KMS-11 (cell line): ENCODE data around the gene PLA2G4A.

Experiments
- H2AFZ ChIP-seq: fragments of 200-600 bp; sonication (generic); 2 replicates; pipeline ENCODE4 v1.6.1; 2016; ENCODE audit warnings: antibody characterized with exemption, mixed run types, low read depth
- H3K27ac ChIP-seq: fragments of 200-600 bp; sonication (generic); 2 replicates; pipeline ENCODE4 v1.6.1; 2016; ENCODE audit warnings: mild to moderate bottlenecking, mixed run types
- H3K27me3 ChIP-seq: fragments of 200-600 bp; sonication (generic); 2 replicates; pipeline ENCODE4 v1.6.1; 2017; ENCODE audit warnings: mild to moderate bottlenecking, low read depth, mixed run types, moderate library complexity; ENCODE audit not compliant: insufficient read depth
- H3K36me3 ChIP-seq: fragments of 200-600 bp; sonication (generic); 2 replicates; pipeline ENCODE4 v1.6.1; 2017; ENCODE audit warnings: mild to moderate bottlenecking, mixed run types; ENCODE audit not compliant: insufficient read depth
- H3K4me1 ChIP-seq: fragments of 200-600 bp; sonication (generic); 2 replicates; pipeline ENCODE4 v1.6.1; 2016; ENCODE audit warnings: mild to moderate bottlenecking, low read depth, mixed run types; ENCODE audit not compliant: poor library complexity, severe bottlenecking
- H3K4me2 ChIP-seq: fragments of 200-600 bp; sonication (generic); 2 replicates; pipeline ENCODE4 v1.7.0; 2016; ENCODE audit warnings: mild to moderate bottlenecking, mixed run types
- H3K4me3 ChIP-seq: fragments of 200-600 bp; sonication (generic); IDR thresholded peaks from 2 replicates; pipeline ENCODE4 v1.6.1; 2017; ENCODE audit warnings: low read depth, low read length, mixed read lengths; ENCODE audit not compliant: insufficient read depth
- H3K79me2 ChIP-seq: fragments of 200-600 bp; sonication (generic); 2 replicates; pipeline ENCODE4 v1.6.1; 2016; ENCODE audit warnings: low read depth, mixed run types; ENCODE audit not compliant: insufficient read depth
- H3K9ac ChIP-seq: fragments of 200-600 bp; sonication (generic); 2 replicates; pipeline ENCODE4 v1.6.1; 2016; ENCODE audit warnings: mild to moderate bottlenecking, mixed run types
- H4K20me1 ChIP-seq: fragments of 200-600 bp; sonication (generic); 2 replicates; pipeline ENCODE4 v1.6.1; 2016; ENCODE audit warnings: mild to moderate bottlenecking, mixed run types; ENCODE audit not compliant: insufficient read depth
- TF ChIP-seq, protein P1 (sequence below): fragments of 200-600 bp; sonication (generic); conservative IDR thresholded peaks from 2 replicates; pipeline ENCODE4 v1.6.1; 2017; ENCODE audit warnings: low read depth, mild to moderate bottlenecking, antibody characterized with exemption, low read length, moderate library complexity, mixed read lengths

Gene PLA2G4A

DNA sequence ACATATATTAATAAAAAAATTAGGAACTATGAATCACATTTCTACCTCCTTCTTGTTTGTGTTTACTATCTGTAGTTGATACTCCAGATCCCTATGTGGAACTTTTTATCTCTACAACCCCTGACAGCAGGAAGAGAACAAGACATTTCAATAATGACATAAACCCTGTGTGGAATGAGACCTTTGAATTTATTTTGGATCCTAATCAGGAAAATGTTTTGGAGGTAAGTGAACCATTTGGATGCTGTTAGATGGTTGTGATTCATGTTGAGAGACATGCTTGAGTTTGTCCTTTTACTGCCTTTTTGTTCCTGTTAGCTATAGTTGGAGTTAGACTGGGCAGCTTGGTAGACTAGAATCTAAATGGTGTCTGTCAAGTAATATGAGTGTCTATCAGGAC, 64.2 kb downstream of the PLA2G4A start:
- Histone ChIP-seq H3K27me3 (no peaks in the 10 kb centered on the region), H3K9ac (no peak overlapping the region), H3K4me1 (no peaks in the 10 kb centered on the region), H3K4me3 (no peak overlapping the region), H3K79me2 (no peaks in the 10 kb centered on the region), H3K36me3 (no peaks in the 10 kb centered on the region), H3K27ac (no peak overlapping the region), H2AFZ (no peak overlapping the region), H4K20me1 (no peaks in the 10 kb centered on the region), H3K4me2 (no peak overlapping the region)
- TF ChIP-seq, protein P1, sequence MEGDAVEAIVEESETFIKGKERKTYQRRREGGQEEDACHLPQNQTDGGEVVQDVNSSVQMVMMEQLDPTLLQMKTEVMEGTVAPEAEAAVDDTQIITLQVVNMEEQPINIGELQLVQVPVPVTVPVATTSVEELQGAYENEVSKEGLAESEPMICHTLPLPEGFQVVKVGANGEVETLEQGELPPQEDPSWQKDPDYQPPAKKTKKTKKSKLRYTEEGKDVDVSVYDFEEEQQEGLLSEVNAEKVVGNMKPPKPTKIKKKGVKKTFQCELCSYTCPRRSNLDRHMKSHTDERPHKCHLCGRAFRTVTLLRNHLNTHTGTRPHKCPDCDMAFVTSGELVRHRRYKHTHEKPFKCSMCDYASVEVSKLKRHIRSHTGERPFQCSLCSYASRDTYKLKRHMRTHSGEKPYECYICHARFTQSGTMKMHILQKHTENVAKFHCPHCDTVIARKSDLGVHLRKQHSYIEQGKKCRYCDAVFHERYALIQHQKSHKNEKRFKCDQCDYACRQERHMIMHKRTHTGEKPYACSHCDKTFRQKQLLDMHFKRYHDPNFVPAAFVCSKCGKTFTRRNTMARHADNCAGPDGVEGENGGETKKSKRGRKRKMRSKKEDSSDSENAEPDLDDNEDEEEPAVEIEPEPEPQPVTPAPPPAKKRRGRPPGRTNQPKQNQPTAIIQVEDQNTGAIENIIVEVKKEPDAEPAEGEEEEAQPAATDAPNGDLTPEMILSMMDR: no peak

DNA sequence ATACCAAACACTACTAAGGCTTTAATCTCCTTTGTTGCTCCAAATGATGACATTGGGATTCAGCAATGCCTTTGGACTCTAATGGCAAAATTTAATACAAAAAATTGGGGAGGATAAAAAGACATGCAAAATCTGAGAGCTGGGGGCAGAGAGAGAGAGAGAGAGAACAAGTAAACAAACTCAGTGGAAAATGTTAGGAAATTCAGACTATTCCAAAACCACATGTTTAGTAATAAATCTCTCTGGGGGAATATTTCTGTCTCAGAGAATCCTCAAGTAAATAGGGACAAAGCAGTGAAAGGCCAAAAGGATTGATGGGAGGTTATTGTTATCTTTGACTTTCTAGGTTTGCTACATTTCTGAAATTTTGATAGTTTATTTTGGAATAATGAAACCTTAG, 65.7 kb downstream of the PLA2G4A start:
- H3K36me3 ChIP-seq: no peaks in the 10 kb centered on the region
- H3K4me3 ChIP-seq: no peak overlapping the region
- no peaks in the 10 kb centered on the region for H3K4me1 ChIP-seq
- no peaks in the 10 kb centered on the region for H3K79me2 ChIP-seq
- no peaks in the 10 kb centered on the region for H4K20me1 ChIP-seq
- TF ChIP-seq, protein P1: no peak
- no peak overlapping the region for H2AFZ ChIP-seq
- no peak overlapping the region for H3K27ac ChIP-seq
- no peak overlapping the region for H3K9ac ChIP-seq
- no peaks in the 10 kb centered on the region for H3K27me3 ChIP-seq
- no peak overlapping the region for H3K4me2 ChIP-seq

DNA sequence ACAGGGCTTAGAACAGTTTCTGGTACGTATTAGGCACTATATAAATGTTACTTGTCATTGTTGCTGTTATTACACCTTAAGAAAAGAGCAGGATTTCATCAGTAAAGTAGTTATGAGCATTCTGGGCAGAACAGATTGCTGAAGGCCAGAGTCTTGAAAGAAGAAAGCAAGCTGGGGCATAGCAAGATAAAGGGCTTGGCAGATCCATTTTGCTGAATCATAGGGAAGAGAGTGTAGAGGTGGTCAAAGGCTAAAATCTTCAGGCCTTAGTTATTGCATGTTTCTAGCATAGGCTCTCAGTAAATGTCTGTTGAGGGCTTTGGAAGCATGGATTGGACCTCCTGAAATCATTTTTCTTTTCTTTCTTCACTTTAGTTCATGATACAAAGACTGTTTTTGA, 67.5 kb downstream of the PLA2G4A start:
- no peak overlapping the region for H3K9ac ChIP-seq
- no peaks in the 10 kb centered on the region for H4K20me1 ChIP-seq
- H3K4me3 ChIP-seq: no peak overlapping the region
- H3K36me3 ChIP-seq: no peaks in the 10 kb centered on the region
- no peak overlapping the region for H3K27ac ChIP-seq
- H3K4me1 ChIP-seq: no peaks in the 10 kb centered on the region
- no peak overlapping the region for H3K4me2 ChIP-seq
- H2AFZ ChIP-seq: no peak overlapping the region
- TF ChIP-seq, protein P1: no peak
- H3K79me2 ChIP-seq: no peaks in the 10 kb centered on the region
- H3K27me3 ChIP-seq: no peaks in the 10 kb centered on the region

DNA sequence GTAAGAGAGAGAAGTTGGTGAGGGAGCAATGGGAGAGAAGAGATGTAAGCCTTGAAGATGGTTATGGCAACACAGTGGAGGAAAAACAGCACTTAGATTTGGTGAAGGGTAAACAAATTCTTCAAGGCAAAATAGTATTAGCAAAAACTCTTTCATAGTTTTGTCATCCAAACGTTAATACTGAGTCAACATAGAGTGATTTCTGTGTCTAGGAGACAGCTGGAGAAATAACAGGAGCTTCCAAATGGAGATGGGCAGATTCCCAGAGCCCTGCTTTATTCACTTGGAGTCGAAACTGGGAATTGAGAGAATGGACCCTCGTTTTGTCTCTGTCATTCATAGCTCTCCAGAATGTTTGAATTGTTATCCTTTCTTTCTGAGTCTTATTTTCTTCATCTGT, 68.3 kb downstream of the PLA2G4A start:
- Histone ChIP-seq H2AFZ (no peak overlapping the region), H4K20me1 (no peaks in the 10 kb centered on the region), H3K4me3 (no peak overlapping the region), H3K79me2 (no peaks in the 10 kb centered on the region), H3K36me3 (no peaks in the 10 kb centered on the region), H3K27me3 (no peaks in the 10 kb centered on the region), H3K4me2 (no peak overlapping the region), H3K27ac (no peak overlapping the region), H3K4me1 (no peaks in the 10 kb centered on the region), H3K9ac (no peak overlapping the region)
- TF ChIP-seq, protein P1: no peak

DNA sequence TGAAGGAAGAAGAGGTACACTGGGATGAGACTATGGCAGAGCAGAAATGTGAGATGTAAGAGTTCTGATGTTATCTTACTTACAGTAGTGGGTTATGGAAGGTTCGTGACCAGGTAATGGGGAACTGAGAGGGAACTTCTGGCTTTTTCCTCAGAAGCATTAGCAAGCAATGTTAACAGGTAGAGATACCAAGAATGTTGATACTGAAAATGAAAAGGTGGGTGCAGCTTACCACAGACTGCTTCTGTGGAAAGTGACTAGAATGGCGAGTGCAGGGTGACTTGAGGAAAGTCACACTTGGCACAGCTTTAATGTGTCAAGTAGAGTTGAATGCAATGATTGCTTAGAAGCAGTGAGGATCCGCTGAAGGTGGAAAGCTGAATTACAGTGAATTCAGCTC, 70.8 kb downstream of the PLA2G4A start:
- Histone ChIP-seq H3K79me2 (no peaks in the 10 kb centered on the region), H3K27me3 (no peaks in the 10 kb centered on the region), H3K9ac (no peak overlapping the region), H3K4me2 (no peak overlapping the region), H3K4me1 (no peaks in the 10 kb centered on the region), H2AFZ (no peak overlapping the region), H3K4me3 (no peak overlapping the region), H3K36me3 (no peaks in the 10 kb centered on the region), H3K27ac (no peak overlapping the region), H4K20me1 (no peaks in the 10 kb centered on the region)
- TF ChIP-seq, protein P1: no peak
